Epithelial cell of proximal tubule (primary cell): ENCODE data around the gene CACNA1H. TPM values are rescaled to one million over a fixed set of nuclear protein-coding genes. Genes with fewer than 3 reads are reported as not detected.
"Not testable (repeated sequence)": the region's sequence is repeated elsewhere in the genome, so short reads cannot be mapped to it uniquely, and the experiment has no call there.

Experiments
- DNase-seq: peaks from one replicate; pipeline ENCODE4 v3.0.0-alpha.2; 2011; ENCODE audit warnings: low read depth
- H3K4me3 ChIP-seq: 2 replicates; pipeline ENCODE4 v1.5.1; 2011; ENCODE audit warnings: low read depth, mild to moderate bottlenecking, low read length
- CTCF ChIP-seq: conservative IDR thresholded peaks from 2 replicates; pipeline ENCODE4 v1.5.1; 2012; ENCODE audit warnings: low read depth, mild to moderate bottlenecking, low read length
- total RNA-seq: library from RNA; depleted of rRNA; stranded (reverse); fragments of >200 nt; gene quantifications from 2 replicates; pipeline ENCODE4 v1.2.3, GENCODE V29; 2015

The CACNA1H gene
- total RNA-seq, 1 donor from 2014 or later, result 0.29 TPM

DNA sequence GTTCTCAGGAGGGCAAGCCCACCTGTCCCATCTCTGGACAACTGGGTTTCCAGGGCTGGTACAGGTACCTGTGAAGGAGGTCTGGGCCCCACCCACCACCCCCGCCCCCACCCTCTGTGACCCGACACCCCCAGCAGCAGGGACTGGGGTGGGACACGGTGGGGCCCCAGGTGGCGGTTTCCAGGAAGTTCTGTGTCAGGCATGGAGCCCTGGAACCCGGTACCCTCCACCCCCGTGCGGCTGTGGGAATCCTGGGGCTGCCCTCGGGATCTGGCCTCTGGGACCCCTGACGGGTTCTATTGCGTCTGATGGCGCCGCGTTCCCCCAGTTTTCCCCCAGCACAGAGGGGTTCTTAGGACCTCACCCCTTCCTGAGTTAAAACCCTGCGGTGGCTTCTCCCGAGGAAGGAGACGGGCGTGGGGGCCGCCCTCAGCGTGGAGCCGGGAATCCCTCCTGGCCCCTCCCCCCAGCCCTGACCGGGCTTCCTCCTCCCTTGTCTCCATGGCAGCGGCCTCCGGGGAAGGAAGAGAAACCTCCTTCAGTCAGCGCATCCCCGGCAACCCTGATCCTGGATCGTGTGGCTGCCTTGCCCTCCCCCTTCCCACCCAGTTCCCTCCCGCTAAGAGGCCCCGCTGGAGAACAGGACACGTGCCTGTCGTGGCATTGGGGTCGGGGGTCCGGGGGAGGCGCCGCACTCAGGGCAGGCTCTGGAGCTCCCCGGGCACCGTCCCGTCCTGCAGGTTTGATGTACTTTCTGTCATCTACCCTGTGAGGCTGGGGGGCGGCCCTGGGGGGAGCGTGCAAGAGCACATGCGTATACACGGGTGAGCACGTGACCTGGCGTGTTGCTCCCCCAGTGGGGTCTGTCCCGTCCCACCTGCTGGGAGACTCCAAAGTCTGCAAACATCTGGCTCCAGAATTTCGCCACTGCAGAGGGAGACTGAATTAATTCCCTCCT, 30.3 kb downstream of the CACNA1H start:
- no peak for TF ChIP-seq CTCF
- no peak for DNase-seq
- H3K4me3 ChIP-seq, result peak overlapping the region; percentile 33

GRCh38 chr16:1184156-1184868, 31.4 kb downstream of the CACNA1H start:
- TF ChIP-seq CTCF, result peak; percentile 47
- H3K4me3 ChIP-seq, result no peak overlapping the region
- no peak for DNase-seq

GRCh38 chr16:1184980-1185379, 32.1 kb downstream of the CACNA1H start:
- no peak overlapping the region for H3K4me3 ChIP-seq
- DNase-seq, result no peak
- no peak for TF ChIP-seq CTCF

GRCh38 chr16:1185460-1186207, 32.7 kb downstream of the CACNA1H start:
- H3K4me3 ChIP-seq, DNase-seq: not testable (repeated sequence)

- no peak for TF ChIP-seq CTCF
- H3K4me3 ChIP-seq, result no peak overlapping the region
- no peak for DNase-seq
These were observed 35.7 kb downstream of the CACNA1H start for GRCh38 chr16:1188432-1189189.

GRCh38 chr16:1189455-1189854, 36.5 kb downstream of the CACNA1H start:
- no peak for TF ChIP-seq CTCF
- no peak overlapping the region for H3K4me3 ChIP-seq
- DNase-seq, result no peak

DNA sequence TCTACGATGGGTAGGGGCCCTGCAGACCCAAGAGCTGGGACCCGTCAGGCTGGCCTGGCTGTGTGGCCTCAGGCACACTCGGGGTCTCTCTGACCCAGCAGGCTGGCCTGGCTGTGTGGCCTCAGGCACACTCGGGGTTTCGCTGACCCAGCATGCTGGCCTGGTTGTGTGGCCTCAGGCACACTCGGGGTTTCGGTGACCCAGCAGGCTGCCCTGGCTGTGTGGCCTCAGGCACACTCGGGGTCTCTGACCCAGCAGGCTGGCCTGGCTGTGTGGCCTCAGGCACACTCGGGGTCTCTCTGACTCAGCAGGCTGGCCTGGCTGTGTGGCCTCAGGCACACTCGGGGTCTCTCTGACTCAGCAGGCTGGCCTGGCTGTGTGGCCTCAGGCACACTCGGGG, 37.9 kb downstream of the CACNA1H start:
- DNase-seq, H3K4me3 ChIP-seq: not testable (repeated sequence)
